Measurements from ENCODE around the gene MBP. TPM values are rescaled to one million over a fixed set of nuclear protein-coding genes. Genes with fewer than 3 reads are reported as not detected.

Gene MBP
- total and polyA plus RNA-seq, 2 donors (not counting 1 experiment from before 2014, with no cell fraction given): 2.3 to 3.6 TPM

DNA sequence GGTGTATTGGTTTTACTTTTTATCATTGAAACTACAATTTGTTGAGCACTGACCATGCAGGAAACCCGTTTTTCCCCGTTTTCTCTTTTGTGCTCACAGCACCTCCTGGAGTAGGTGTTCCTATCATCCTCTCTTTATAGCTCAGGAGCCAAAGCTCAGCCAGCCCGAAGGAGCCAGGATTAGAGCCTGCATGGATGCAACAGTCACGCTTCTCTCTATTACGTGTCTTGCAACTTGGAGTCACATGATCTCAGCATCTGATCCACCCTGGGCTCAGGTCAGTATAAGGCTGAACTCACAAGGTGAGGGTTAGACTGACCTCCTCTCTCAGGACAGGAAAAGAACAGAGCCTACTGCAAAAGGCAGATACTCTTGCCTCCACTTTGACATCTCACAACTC is 150.5 kb downstream of the MBP start:
- Histone ChIP-seq H3K9ac (ENCODE audit: insufficient read depth, low read length) (no peak overlapping the region), H4K20me1 (ENCODE audit: control insufficient read depth, extremely low read depth, insufficient read depth, low read length) (no peaks in the 10 kb centered on the region), H3K27ac (ENCODE audit: insufficient read depth, low read length) (no peak overlapping the region), H3K4me1 (ENCODE audit: control insufficient read depth, extremely low read depth, insufficient read depth, low read length) (no peaks in the 10 kb centered on the region), H3K4me2 (ENCODE audit: extremely low read depth, insufficient read depth, low read length) (no peak overlapping the region), H3K36me3 (ENCODE audit: control insufficient read depth, insufficient read depth, low read length) (no peaks in the 10 kb centered on the region), H3K9me3 (ENCODE audit: control insufficient read depth, insufficient read depth, low read depth, low read length) (no peaks in the 10 kb centered on the region), H3K79me2 (ENCODE audit: control insufficient read depth, insufficient read depth, low read length) (no peaks in the 10 kb centered on the region), H3K4me3 (replicated peaks in 1 of 4; ENCODE audit: control extremely low read depth in 1 of 4, insufficient read depth in 1 of 4, low read depth in 3 of 4, low read length in 4 of 4) (no peak overlapping the region), H2AFZ (ENCODE audit: low read length) (no peak overlapping the region), H3K27me3 (ENCODE audit: control insufficient read depth, insufficient read depth, low read length) (no peaks in the 10 kb centered on the region)
- no peak for DNase-seq (ENCODE audit: low read depth in 2 of 2)
- no peak for TF ChIP-seq CTCF (conservative IDR thresholded peaks at IDR 0.05 in 1 of 2, IDR thresholded peaks at IDR 0.05 in 1 of 2; ENCODE audit: low read depth in 1 of 2, low read length in 2 of 2)
- TF ChIP-seq EZH2 (IDR thresholded peaks at IDR 0.05; ENCODE audit: low read length, missing control alignments): no peak

DNA sequence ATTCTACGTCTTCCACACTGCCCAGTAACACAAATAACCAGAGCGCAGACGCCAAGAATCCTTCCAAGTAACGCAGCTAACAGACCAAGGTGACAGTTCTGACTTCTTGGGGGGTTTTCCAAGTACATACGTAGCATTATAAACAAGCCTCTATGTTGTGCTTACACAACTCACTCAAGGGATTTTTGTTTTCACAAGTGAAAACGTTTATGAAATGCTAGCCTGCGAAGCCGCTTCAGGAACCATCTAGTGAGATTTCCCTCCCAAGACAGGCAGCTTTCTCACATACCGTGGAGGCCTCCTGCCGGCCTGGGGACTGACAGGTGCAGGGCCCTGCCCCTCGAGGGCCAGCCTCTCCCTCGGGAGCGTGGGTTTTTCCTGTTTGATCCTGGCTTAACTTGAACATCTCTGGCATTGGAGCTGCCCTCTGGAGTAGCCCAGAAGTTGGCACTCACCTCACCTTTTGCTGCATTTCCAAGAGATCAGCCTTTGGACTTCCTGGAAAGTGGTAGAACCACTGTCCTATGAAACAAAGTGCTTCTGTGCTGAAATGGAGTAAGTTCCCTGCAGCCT is 151.1 kb downstream of the MBP start:
- TF ChIP-seq EZH2 (IDR thresholded peaks at IDR 0.05; ENCODE audit: low read length, missing control alignments) (no peak), CTCF (conservative IDR thresholded peaks at IDR 0.05 in 1 of 2, IDR thresholded peaks at IDR 0.05 in 1 of 2; ENCODE audit: low read depth in 1 of 2, low read length in 2 of 2) (no peak)
- Histone ChIP-seq H3K36me3 (ENCODE audit: control insufficient read depth, insufficient read depth, low read length) (no peaks in the 10 kb centered on the region), H3K79me2 (ENCODE audit: control insufficient read depth, insufficient read depth, low read length) (no peaks in the 10 kb centered on the region), H3K4me2 (ENCODE audit: extremely low read depth, insufficient read depth, low read length) (no peak overlapping the region), H3K27me3 (ENCODE audit: control insufficient read depth, insufficient read depth, low read length) (no peaks in the 10 kb centered on the region), H3K27ac (ENCODE audit: insufficient read depth, low read length) (no peak overlapping the region), H3K4me3 (replicated peaks in 1 of 4; ENCODE audit: control extremely low read depth in 1 of 4, insufficient read depth in 1 of 4, low read depth in 3 of 4, low read length in 4 of 4) (no peak overlapping the region), H3K9me3 (ENCODE audit: control insufficient read depth, insufficient read depth, low read depth, low read length) (no peaks in the 10 kb centered on the region), H3K9ac (ENCODE audit: insufficient read depth, low read length) (no peak overlapping the region), H2AFZ (ENCODE audit: low read length) (no peak overlapping the region), H4K20me1 (ENCODE audit: control insufficient read depth, extremely low read depth, insufficient read depth, low read length) (no peaks in the 10 kb centered on the region), H3K4me1 (ENCODE audit: control insufficient read depth, extremely low read depth, insufficient read depth, low read length) (no peaks in the 10 kb centered on the region)
- peak in 1 of 2 donors; percentile 15 for DNase-seq (ENCODE audit: low read depth in 2 of 2)

DNA sequence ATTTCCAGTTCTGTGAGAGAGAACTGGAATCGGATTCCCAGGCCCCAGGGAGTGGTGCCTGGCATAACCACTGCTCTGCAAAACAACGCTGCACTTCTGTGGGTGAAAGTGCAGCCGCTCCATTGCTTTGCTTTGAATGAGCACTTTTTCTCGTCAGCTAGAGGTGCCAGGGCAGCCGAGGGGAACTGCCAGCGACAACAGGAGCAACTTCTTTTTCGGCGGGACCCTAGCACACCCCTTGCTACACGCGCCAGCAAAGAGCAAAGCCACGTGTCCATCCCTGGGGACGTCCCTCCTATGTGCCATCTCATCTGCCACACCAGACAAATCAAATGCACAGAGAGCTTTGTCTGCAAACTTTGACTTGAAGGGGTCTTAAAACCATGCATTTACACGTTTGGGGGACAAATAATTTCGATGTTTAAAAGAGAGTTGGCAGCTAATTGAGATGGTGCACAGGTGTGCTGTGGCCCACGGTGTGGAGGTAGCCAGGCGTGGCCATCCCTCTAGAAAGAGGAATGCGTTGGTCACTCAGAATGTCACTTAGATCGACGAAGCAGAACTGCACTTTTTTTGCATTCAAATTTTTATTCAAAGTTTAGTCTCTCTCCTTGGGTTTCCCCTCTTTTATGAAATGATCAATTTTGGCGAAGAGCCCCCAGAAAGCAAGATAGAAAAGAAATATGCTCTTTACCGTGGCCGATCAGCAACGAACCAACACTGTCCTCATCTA is 151.8 kb downstream of the MBP start:
- Histone ChIP-seq H3K4me1 (ENCODE audit: control insufficient read depth, extremely low read depth, insufficient read depth, low read length) (no peaks in the 10 kb centered on the region), H3K79me2 (ENCODE audit: control insufficient read depth, insufficient read depth, low read length) (no peaks in the 10 kb centered on the region), H3K36me3 (ENCODE audit: control insufficient read depth, insufficient read depth, low read length) (no peaks in the 10 kb centered on the region), H3K9ac (ENCODE audit: insufficient read depth, low read length) (no peak overlapping the region), H2AFZ (ENCODE audit: low read length) (no peak overlapping the region), H3K9me3 (ENCODE audit: control insufficient read depth, insufficient read depth, low read depth, low read length) (no peaks in the 10 kb centered on the region), H3K4me2 (ENCODE audit: extremely low read depth, insufficient read depth, low read length) (no peak overlapping the region), H4K20me1 (ENCODE audit: control insufficient read depth, extremely low read depth, insufficient read depth, low read length) (no peaks in the 10 kb centered on the region), H3K4me3 (replicated peaks in 1 of 4; ENCODE audit: control extremely low read depth in 1 of 4, insufficient read depth in 1 of 4, low read depth in 3 of 4, low read length in 4 of 4) (no peak overlapping the region), H3K27me3 (ENCODE audit: control insufficient read depth, insufficient read depth, low read length) (no peaks in the 10 kb centered on the region), H3K27ac (ENCODE audit: insufficient read depth, low read length) (no peak overlapping the region)
- DNase-seq (ENCODE audit: low read depth in 2 of 2): peak in 1 of 2 donors; percentile 15
- TF ChIP-seq EZH2 (IDR thresholded peaks at IDR 0.05; ENCODE audit: low read length, missing control alignments) (no peak), CTCF (conservative IDR thresholded peaks at IDR 0.05 in 1 of 2, IDR thresholded peaks at IDR 0.05 in 1 of 2; ENCODE audit: low read depth in 1 of 2, low read length in 2 of 2) (no peak)
